B cell (primary cell): ENCODE results near the gene TLR7. TPM values are rescaled to one million over a fixed set of nuclear protein-coding genes. Genes with fewer than 3 reads are reported as not detected.

Experiments
- ATAC-seq: fragments of 200-7000 bp; cut with Tn5 transposase; one replicate; pipeline ENCODE4 v1.10.0; 2021; ENCODE audit warnings: low read depth, mild to moderate bottlenecking, moderate number of reproducible peaks, moderate library complexity
- CTCF ChIA-PET: fragments of 350-600 bp; sonication (Branson Sonifier 250); formaldehyde crosslinking; loops from one replicate; lab custom pipeline; 2021; ENCODE audit warnings: antibody characterized with exemption, inconsistent platforms; lab: Charles Lee
- POLR2A ChIA-PET: fragments of 350-600 bp; sonication (Branson Sonifier 250); formaldehyde crosslinking; loops from one replicate; lab custom pipeline; 2021; ENCODE audit warnings: antibody characterized with exemption; lab: Charles Lee
- DNase-seq: peaks from one replicate; pipeline ENCODE4 v3.0.0; 2013
- H2AFZ ChIP-seq: 2 replicates; pipeline ENCODE4 v1.6.1; 2012; ENCODE audit warnings: mild to moderate bottlenecking, low read depth, low read length; ENCODE audit not compliant: insufficient read depth, poor library complexity, severe bottlenecking
- H3K27ac ChIP-seq, 2 donors: 1 replicate in 1 of 2; 2 replicates in 1 of 2; pipeline ENCODE4 v1.5.1; 2012 to 2013; ENCODE audit warnings: low read length in 2 of 2, mild to moderate bottlenecking in 2 of 2, moderate library complexity in 1 of 2
- H3K27me3 ChIP-seq, 4 experiments: fragments of 200-600 bp in 1 of 4; sonication (generic) in 1 of 4; replicated peaks in 1 of 4; 1 replicate in 2 of 4; 2 replicates in 2 of 4; pipeline versions ENCODE4 v1.6.1 to v1.7.0; 2013 to 2016; ENCODE audit warnings: low read length in 3 of 4, mild to moderate bottlenecking in 2 of 4, mixed read lengths in 1 of 4, moderate library complexity in 1 of 4; ENCODE audit not compliant: insufficient read depth in 4 of 4, control insufficient read depth in 3 of 4; ENCODE audit errors: control extremely low read depth in 1 of 4
- H3K36me3 ChIP-seq, 2 experiments: replicated peaks in 1 of 2; 1 replicate in 1 of 2; 2 replicates in 1 of 2; pipeline versions ENCODE4 v1.6.1 to v1.7.1; 2013; ENCODE audit warnings: low read length in 1 of 2; ENCODE audit not compliant: insufficient read depth in 2 of 2, control insufficient read depth in 1 of 2; ENCODE audit errors: control extremely low read depth in 1 of 2, extremely low read depth in 1 of 2
- H3K4me1 ChIP-seq, 2 donors: fragments of 200-600 bp in 1 of 2; sonication (generic) in 1 of 2; 1 replicate in 1 of 2; 2 replicates in 1 of 2; pipeline versions ENCODE4 v1.5.1 to v1.6.1; 2013 to 2017; ENCODE audit warnings: low read length in 2 of 2; ENCODE audit not compliant: control insufficient read depth in 2 of 2, insufficient read depth in 2 of 2
- H3K4me2 ChIP-seq: replicated peaks from 2 replicates; pipeline ENCODE3; 2012; ENCODE audit warnings: mild to moderate bottlenecking, low read depth, low read length; ENCODE audit not compliant: poor library complexity, severe bottlenecking
- H3K4me3 ChIP-seq, 5 experiments: fragments of 200-600 bp in 1 of 5; sonication (generic) in 1 of 5; 1 replicate in 3 of 5; 2 replicates in 2 of 5; pipeline versions ENCODE4 v1.5.1 to v1.7.0; 2011 to 2016; ENCODE audit warnings: low read length in 4 of 5, mild to moderate bottlenecking in 4 of 5, low read depth in 2 of 5, control low read depth in 1 of 5, moderate library complexity in 1 of 5; ENCODE audit not compliant: insufficient read depth in 1 of 5; ENCODE audit errors: control extremely low read depth in 1 of 5, extremely low read depth in 1 of 5
- H3K79me2 ChIP-seq: fragments of 200-600 bp; sonication (generic); one replicate; pipeline ENCODE4 v1.6.0; 2016; ENCODE audit warnings: low read length; ENCODE audit not compliant: control insufficient read depth, insufficient read depth
- H3K9ac ChIP-seq: fragments of 200-600 bp; sonication (generic); 2 replicates; pipeline ENCODE4 v1.6.1; 2017; ENCODE audit warnings: mild to moderate bottlenecking, low read length, moderate library complexity
- H3K9me3 ChIP-seq, 3 donors: one replicate each; pipeline versions ENCODE4 v1.6.1 to v1.7.1; 2013; ENCODE audit warnings: low read length in 2 of 3; ENCODE audit not compliant: control insufficient read depth in 2 of 3, insufficient read depth in 1 of 3; ENCODE audit errors: control extremely low read depth in 1 of 3
- H4K20me1 ChIP-seq: 2 replicates; pipeline ENCODE4 v1.6.0; 2012; ENCODE audit warnings: mild to moderate bottlenecking, low read length; ENCODE audit not compliant: insufficient read depth, control insufficient read depth, poor library complexity, severe bottlenecking
- H3K27ac Mint-ChIP-seq: one replicate; pipeline ENCODE4 v1.8.0; 2021; ENCODE audit warnings: mixed read lengths
- H3K27me3 Mint-ChIP-seq: one replicate; pipeline ENCODE4 v1.8.0; 2021; ENCODE audit warnings: mixed read lengths
- H3K4me1 Mint-ChIP-seq: one replicate; pipeline ENCODE4 v1.8.0; 2021; ENCODE audit warnings: mixed read lengths
- H3K4me3 Mint-ChIP-seq: one replicate; pipeline ENCODE4 v1.8.0; 2021; ENCODE audit warnings: mixed read lengths
- H3K9me3 Mint-ChIP-seq: one replicate; pipeline ENCODE4 v1.8.0; 2022; ENCODE audit warnings: mixed read lengths; ENCODE audit not compliant: insufficient read depth
- EZH2 ChIP-seq: IDR thresholded peaks from 2 replicates; pipeline ENCODE4 v1.6.1; 2012; ENCODE audit warnings: borderline replicate concordance, low read depth, mild to moderate bottlenecking, moderate library complexity, low read length; ENCODE audit not compliant: insufficient read depth, poor library complexity, severe bottlenecking
- WGBS: methylation state at CpG from one replicate; pipeline ENCODE4 v1.1.5; 2013; ENCODE audit warnings: missing lambda C conversion rate; ENCODE audit not compliant: insufficient coverage; 5-methylcytosine and 5-hydroxymethylcytosine counted together
- intact Hi-C: fragments of 100-400 bp; cut with micrococcal nuclease; formaldehyde crosslinking; loops from one replicate; pipeline ENCODE4 v1.10.0; 2022
- polyA plus RNA-seq: library from polyadenylated mRNA; depleted of rRNA; stranded (reverse); fragments of >200 nt; gene quantifications from 2 replicates; pipeline ENCODE4 v1.2.3, GENCODE V29; 2012
- total RNA-seq, 2 donors: library from RNA; stranded (reverse); fragments of 120-200 nt in 1 of 2; gene quantifications; 1 replicate in 1 of 2; 2 replicates in 1 of 2; pipeline versions ENCODE4 v1.2.3 to v1.2.4, GENCODE V29; 2013 to 2022
- TF ChIP-seq, protein P1 (sequence below): fragments of 200-600 bp; IDR thresholded peaks from one replicate; pipeline ENCODE4 v1.8.0; 2022; ENCODE audit warnings: antibody characterized with exemption, mild to moderate bottlenecking

Gene TLR7
- total and polyA plus RNA-seq, 2 donors (not counting 1 experiment from before 2014, with no cell fraction given) = 6.1 to 10.2 TPM

- peaks cover 3% of the 10 kb centered on the region for H3K79me2 ChIP-seq
- H3K4me3 ChIP-seq = no peak overlapping the region
- no peak overlapping the region for H3K27ac ChIP-seq
- no peak overlapping the region for H3K9ac ChIP-seq
- H2AFZ ChIP-seq = no peak overlapping the region
- ATAC-seq (no peak), DNase-seq (no peak)
- H3K27me3 ChIP-seq = no peaks in the 10 kb centered on the region
- ChIA-PET POLR2A (no interaction called here), CTCF (interaction anchor here (9.0 kb wide), 1 partner anchor 83 kb away, joined by 159 read pairs; no protein-coding TSS in a partner anchor)
- peaks cover 21 to 29% of the 10 kb centered on the region in 2 donors for H3K4me1 ChIP-seq
- peaks cover 35% of the 10 kb centered on the region for H3K4me1 Mint-ChIP-seq
- no peaks in the 10 kb centered on the region for H3K27me3 Mint-ChIP-seq
- intact Hi-C loops = loop anchor here (10.0 kb wide), 1 partner anchor 52 kb away; no protein-coding TSS in a partner anchor
- TF ChIP-seq, protein P1, sequence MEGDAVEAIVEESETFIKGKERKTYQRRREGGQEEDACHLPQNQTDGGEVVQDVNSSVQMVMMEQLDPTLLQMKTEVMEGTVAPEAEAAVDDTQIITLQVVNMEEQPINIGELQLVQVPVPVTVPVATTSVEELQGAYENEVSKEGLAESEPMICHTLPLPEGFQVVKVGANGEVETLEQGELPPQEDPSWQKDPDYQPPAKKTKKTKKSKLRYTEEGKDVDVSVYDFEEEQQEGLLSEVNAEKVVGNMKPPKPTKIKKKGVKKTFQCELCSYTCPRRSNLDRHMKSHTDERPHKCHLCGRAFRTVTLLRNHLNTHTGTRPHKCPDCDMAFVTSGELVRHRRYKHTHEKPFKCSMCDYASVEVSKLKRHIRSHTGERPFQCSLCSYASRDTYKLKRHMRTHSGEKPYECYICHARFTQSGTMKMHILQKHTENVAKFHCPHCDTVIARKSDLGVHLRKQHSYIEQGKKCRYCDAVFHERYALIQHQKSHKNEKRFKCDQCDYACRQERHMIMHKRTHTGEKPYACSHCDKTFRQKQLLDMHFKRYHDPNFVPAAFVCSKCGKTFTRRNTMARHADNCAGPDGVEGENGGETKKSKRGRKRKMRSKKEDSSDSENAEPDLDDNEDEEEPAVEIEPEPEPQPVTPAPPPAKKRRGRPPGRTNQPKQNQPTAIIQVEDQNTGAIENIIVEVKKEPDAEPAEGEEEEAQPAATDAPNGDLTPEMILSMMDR = no peak
- TF ChIP-seq EZH2 = no peak
- H3K4me3 Mint-ChIP-seq = no peak overlapping the region
- no peak overlapping the region for H3K4me2 ChIP-seq
- H4K20me1 ChIP-seq = no peaks in the 10 kb centered on the region
- H3K27ac Mint-ChIP-seq = no peak overlapping the region
- no peaks in the 10 kb centered on the region for H3K9me3 ChIP-seq
- no peaks in the 10 kb centered on the region for H3K9me3 Mint-ChIP-seq
- no CpG with 5 or more reads among the region's 4 CpGs for WGBS
- H3K36me3 ChIP-seq = no peaks in the 10 kb centered on the region
Measured at GRCh38 chrX:12896935-12897334, 30.1 kb downstream of the TLR7 start.

- POLR2A ChIA-PET = no interaction called here
- no peak for DNase-seq
- H3K4me2 ChIP-seq = no peak overlapping the region
- no peaks in the 10 kb centered on the region for H4K20me1 ChIP-seq
- no peak overlapping the region for H3K27ac Mint-ChIP-seq
- ATAC-seq = no peak
- TF ChIP-seq EZH2 = no peak
- TF ChIP-seq, protein P1 = no peak
- no peaks in the 10 kb centered on the region for H3K9me3 ChIP-seq
- H3K9me3 Mint-ChIP-seq = no peaks in the 10 kb centered on the region
- H3K27me3 Mint-ChIP-seq = no peaks in the 10 kb centered on the region
- intact Hi-C loops = loop anchor here (10.0 kb wide), 1 partner anchor 53 kb away; no protein-coding TSS in a partner anchor
- CTCF ChIA-PET = interaction anchor here (9.0 kb wide), 1 partner anchor 84 kb away, joined by 159 read pairs; no protein-coding TSS in a partner anchor
- H3K4me3 Mint-ChIP-seq = no peak overlapping the region
- H3K27ac ChIP-seq = no peak overlapping the region
- 100% methylated on average over 5 of the region's 5 CpGs for WGBS
- H3K27me3 ChIP-seq = no peaks in the 10 kb centered on the region
- no peak overlapping the region for H3K9ac ChIP-seq
- H2AFZ ChIP-seq = no peak overlapping the region
- no peaks in the 10 kb centered on the region for H3K36me3 ChIP-seq
- peaks cover 3% of the 10 kb centered on the region for H3K79me2 ChIP-seq
- peaks cover 25% of the 10 kb centered on the region for H3K4me1 Mint-ChIP-seq
- no peak overlapping the region for H3K4me3 ChIP-seq
- H3K4me1 ChIP-seq = peaks cover 9 to 18% of the 10 kb centered on the region in 2 donors
Measured at GRCh38 chrX:12898073-12898472, 31.2 kb downstream of the TLR7 start.
